Karpas-422 (cell line): ENCODE results near the gene S100A9. TPM values are rescaled to one million over a fixed set of nuclear protein-coding genes. Genes with fewer than 3 reads are reported as not detected.

Source experiments
- DNase-seq: peaks from one replicate; pipeline ENCODE4 v3.0.0-alpha.2; 2015
- H2AFZ ChIP-seq: fragments of 200-600 bp; sonication (generic); 2 replicates; pipeline ENCODE4 v1.6.1; 2014; ENCODE audit warnings: antibody characterized with exemption, low read length, mixed read lengths
- H3K27ac ChIP-seq: fragments of 200-600 bp; sonication (generic); 2 replicates; pipeline ENCODE4 v1.5.1; 2014; ENCODE audit warnings: mild to moderate bottlenecking, low read length, moderate library complexity
- H3K27me3 ChIP-seq: fragments of 200-600 bp; sonication (generic); 2 replicates; pipeline ENCODE4 v1.6.1; 2014; ENCODE audit warnings: low read length, mixed read lengths
- H3K36me3 ChIP-seq: fragments of 200-600 bp; sonication (generic); 2 replicates; pipeline ENCODE4 v1.6.1; 2014; ENCODE audit warnings: low read length, mixed read lengths; ENCODE audit not compliant: insufficient read depth
- H3K4me1 ChIP-seq: fragments of 200-600 bp; sonication (generic); 2 replicates; pipeline ENCODE4 v1.6.1; 2014; ENCODE audit warnings: mild to moderate bottlenecking, low read length, mixed read lengths
- H3K4me2 ChIP-seq: fragments of 200-600 bp; sonication (generic); 2 replicates; pipeline ENCODE4 v1.6.1; 2014; ENCODE audit warnings: low read length, low read depth, mild to moderate bottlenecking; ENCODE audit not compliant: poor library complexity, severe bottlenecking
- H3K4me3 ChIP-seq: fragments of 200-600 bp; sonication (generic); 2 replicates; pipeline ENCODE4 v1.5.1; 2014; ENCODE audit warnings: mild to moderate bottlenecking, antibody characterized with exemption, low read length, mixed read lengths
- H3K79me2 ChIP-seq: fragments of 200-600 bp; sonication (generic); 2 replicates; pipeline ENCODE4 v1.6.1; 2014; ENCODE audit warnings: mild to moderate bottlenecking, low read length, mixed read lengths
- H3K9ac ChIP-seq: fragments of 200-600 bp; sonication (generic); 2 replicates; pipeline ENCODE4 v1.6.0; 2014; ENCODE audit warnings: low read length
- H3K9me2 ChIP-seq: fragments of 200-600 bp; sonication (generic), shearing (Covaris generic); replicated peaks from 2 replicates; pipeline ENCODE4 v1.6.0; 2014; ENCODE audit warnings: mild to moderate bottlenecking, low read length, moderate library complexity; ENCODE audit not compliant: insufficient read depth
- H3K9me3 ChIP-seq: fragments of 300-700, 200-600 bp; sonication (generic); 2 replicates; pipeline ENCODE4 v1.6.1; 2014; ENCODE audit warnings: low read length, mixed read lengths
- H4K20me1 ChIP-seq: fragments of 200-600 bp; sonication (generic); 2 replicates; pipeline ENCODE4 v1.6.1; 2014; ENCODE audit warnings: mild to moderate bottlenecking, antibody characterized with exemption, low read length, low read depth; ENCODE audit not compliant: insufficient read depth
- total RNA-seq: library from RNA; depleted of rRNA; stranded (reverse); fragments of >200 nt; shearing (Covaris generic); gene quantifications from 2 replicates; pipeline ENCODE4 v1.2.3, GENCODE V29; 2014; ENCODE audit warnings: low replicate concordance

The S100A9 gene
- total RNA-seq, 1 experiment from 2014 or later, result not detected

DNA sequence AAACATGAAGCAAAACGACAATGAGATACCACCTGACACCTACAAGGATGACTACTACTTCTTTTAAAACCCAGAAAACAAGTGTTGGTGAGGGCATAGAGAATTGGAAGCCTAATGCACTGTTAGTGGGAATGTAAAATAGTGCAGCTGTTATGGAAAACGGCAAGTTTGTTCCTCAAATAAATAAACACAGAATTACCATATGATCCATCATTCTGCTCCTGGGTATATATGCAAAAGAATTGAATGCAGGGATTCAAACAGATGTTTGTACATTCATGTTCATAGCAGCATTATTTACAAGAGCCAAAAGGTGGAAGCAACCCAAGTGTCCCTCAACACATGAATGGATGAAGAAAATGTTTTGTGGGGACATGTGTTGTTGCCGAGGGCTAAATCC lies 34.6 kb downstream of the S100A9 start:
- Histone ChIP-seq H3K79me2 (no peaks in the 10 kb centered on the region), H3K27me3 (no peaks in the 10 kb centered on the region), H2AFZ (no peak overlapping the region), H3K36me3 (no peaks in the 10 kb centered on the region), H3K4me1 (no peaks in the 10 kb centered on the region), H3K4me3 (no peak overlapping the region), H3K9me3 (no peaks in the 10 kb centered on the region), H3K4me2 (no peak overlapping the region), H4K20me1 (no peaks in the 10 kb centered on the region), H3K9me2 (no peaks in the 10 kb centered on the region), H3K27ac (no peak overlapping the region), H3K9ac (no peak overlapping the region)
- no peak for DNase-seq

DNA sequence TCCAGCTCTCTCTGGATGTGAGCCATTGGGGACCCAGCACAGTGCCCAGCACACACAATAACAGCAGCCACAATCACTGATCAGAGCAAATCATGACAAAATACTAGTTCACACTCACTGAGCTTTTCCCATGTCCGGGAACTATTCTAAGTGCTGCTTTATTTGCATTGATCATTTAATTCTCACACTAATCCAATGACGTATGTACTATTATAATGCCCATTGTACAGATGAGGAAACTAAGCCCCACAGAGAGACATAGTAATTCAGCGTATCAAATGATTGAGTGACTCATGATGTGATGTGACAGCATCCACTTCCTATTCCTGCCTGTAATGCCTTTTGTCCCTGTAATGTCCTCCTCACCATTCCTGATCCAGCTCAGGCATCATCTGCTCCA lies 35.2 kb downstream of the S100A9 start:
- Histone ChIP-seq H3K27me3 (no peaks in the 10 kb centered on the region), H3K4me2 (no peak overlapping the region), H3K9me3 (no peaks in the 10 kb centered on the region), H3K27ac (no peak overlapping the region), H3K4me1 (no peaks in the 10 kb centered on the region), H3K9me2 (no peaks in the 10 kb centered on the region), H3K4me3 (no peak overlapping the region), H2AFZ (no peak overlapping the region), H3K9ac (no peak overlapping the region), H4K20me1 (no peaks in the 10 kb centered on the region), H3K79me2 (no peaks in the 10 kb centered on the region), H3K36me3 (no peaks in the 10 kb centered on the region)
- DNase-seq, result no peak

DNA sequence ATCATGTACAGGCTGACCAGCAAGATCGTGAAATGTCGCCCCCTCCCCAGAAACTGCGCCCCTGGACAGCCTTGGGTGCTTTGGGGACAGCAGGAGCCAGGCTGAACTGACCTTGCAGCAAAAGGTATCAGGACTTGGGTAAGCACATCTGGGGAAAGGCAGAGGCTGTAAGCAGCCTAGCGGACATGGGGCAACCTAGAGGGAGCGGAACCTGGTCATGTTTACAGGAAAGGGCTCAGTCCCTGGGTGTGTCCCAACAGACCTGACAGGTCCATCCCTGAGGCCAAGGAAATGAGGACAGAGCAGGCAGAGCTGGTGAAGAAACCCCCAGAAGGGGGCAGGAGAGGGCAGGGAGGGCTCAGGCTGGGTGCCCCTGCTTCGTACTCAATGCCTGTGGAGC lies 36.3 kb downstream of the S100A9 start:
- H3K27ac ChIP-seq, result no peak overlapping the region
- H3K9me3 ChIP-seq, result no peaks in the 10 kb centered on the region
- H3K79me2 ChIP-seq, result no peaks in the 10 kb centered on the region
- DNase-seq, result peak; percentile 50
- no peak overlapping the region for H3K4me2 ChIP-seq
- no peak overlapping the region for H3K9ac ChIP-seq
- H3K36me3 ChIP-seq, result no peaks in the 10 kb centered on the region
- H3K4me3 ChIP-seq, result no peak overlapping the region
- no peaks in the 10 kb centered on the region for H3K27me3 ChIP-seq
- no peaks in the 10 kb centered on the region for H3K9me2 ChIP-seq
- no peaks in the 10 kb centered on the region for H4K20me1 ChIP-seq
- H3K4me1 ChIP-seq, result no peaks in the 10 kb centered on the region
- no peak overlapping the region for H2AFZ ChIP-seq

DNA sequence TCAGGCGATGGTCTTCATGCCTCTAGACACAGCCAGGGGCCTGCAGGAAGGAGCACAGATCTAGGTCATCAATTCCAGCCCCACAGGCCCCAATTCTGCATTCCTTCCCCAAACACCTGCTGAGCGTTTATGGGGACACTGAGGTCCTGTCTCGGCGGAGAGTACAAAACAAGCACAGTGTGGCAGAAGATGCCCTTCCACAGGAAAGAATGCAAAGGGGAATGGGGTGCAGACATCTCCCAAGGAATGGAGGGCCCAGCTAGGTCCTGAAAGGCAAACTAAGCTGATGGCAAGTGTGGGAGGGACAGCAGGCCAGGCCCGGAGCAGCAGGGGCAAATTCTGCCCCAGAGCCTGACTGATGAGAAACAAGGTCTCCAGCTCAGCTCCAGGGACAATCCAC lies 36.7 kb downstream of the S100A9 start:
- H3K27ac ChIP-seq, result no peak overlapping the region
- no peaks in the 10 kb centered on the region for H3K9me3 ChIP-seq
- H3K4me2 ChIP-seq, result no peak overlapping the region
- no peak for DNase-seq
- H3K4me3 ChIP-seq, result no peak overlapping the region
- H3K27me3 ChIP-seq, result no peaks in the 10 kb centered on the region
- no peak overlapping the region for H2AFZ ChIP-seq
- no peak overlapping the region for H3K9ac ChIP-seq
- no peaks in the 10 kb centered on the region for H3K79me2 ChIP-seq
- H3K36me3 ChIP-seq, result no peaks in the 10 kb centered on the region
- no peaks in the 10 kb centered on the region for H3K9me2 ChIP-seq
- no peaks in the 10 kb centered on the region for H3K4me1 ChIP-seq
- no peaks in the 10 kb centered on the region for H4K20me1 ChIP-seq

DNA sequence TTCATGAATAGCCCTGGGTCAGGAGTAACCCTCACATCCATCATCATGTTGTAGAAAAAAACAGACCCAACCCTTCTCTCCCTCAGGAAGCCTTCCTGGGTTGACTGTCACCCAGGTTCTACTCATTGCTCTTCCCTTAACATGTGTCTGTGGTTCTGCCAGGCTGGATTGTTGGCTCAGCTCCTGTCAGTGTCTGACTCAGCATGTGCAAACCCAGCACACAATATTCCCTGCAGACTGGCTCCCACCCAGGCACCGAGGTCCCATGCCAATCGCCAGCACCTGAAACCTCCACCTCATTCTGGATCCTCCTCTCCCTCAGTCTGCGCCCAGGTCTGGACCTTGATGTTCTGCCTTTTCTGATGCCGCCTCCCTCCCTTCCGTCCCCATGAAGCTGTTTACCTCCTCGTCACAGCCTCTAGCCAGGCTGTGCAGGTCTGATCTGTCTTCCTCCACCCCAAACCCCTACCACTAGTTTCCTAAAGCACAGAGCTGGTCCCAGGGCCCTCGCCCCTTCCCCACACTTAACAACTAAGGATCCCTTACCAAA lies 37.6 kb downstream of the S100A9 start:
- Histone ChIP-seq H4K20me1 (no peaks in the 10 kb centered on the region), H3K9ac (no peak overlapping the region), H3K27ac (no peak overlapping the region), H3K9me2 (no peaks in the 10 kb centered on the region), H3K79me2 (no peaks in the 10 kb centered on the region), H3K4me2 (no peak overlapping the region), H3K27me3 (no peaks in the 10 kb centered on the region), H3K36me3 (no peaks in the 10 kb centered on the region), H3K4me3 (no peak overlapping the region), H3K9me3 (no peaks in the 10 kb centered on the region), H2AFZ (no peak overlapping the region), H3K4me1 (no peaks in the 10 kb centered on the region)
- no peak for DNase-seq

DNA sequence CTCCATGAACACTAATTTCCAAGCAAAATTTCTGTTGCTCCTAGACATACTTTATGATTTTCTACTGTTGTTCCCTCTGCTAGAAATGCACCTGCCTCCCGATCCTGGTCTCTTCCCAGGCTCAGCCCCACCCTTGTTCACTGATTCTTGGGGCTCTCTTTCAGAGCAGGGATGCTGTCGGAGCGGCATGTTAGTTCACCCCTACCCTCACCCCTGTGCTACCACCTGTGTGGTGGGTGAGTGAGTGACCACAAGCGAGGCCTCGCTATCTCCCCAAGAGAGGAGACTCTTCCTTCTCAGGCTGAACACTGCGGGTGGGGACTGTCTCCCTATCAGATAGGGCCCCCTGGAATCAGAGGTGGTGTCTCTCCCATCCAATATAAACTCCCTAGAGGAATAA lies 38.1 kb downstream of the S100A9 start:
- H3K4me2 ChIP-seq, result no peak overlapping the region
- H3K9me2 ChIP-seq, result no peaks in the 10 kb centered on the region
- DNase-seq, result no peak

DNA sequence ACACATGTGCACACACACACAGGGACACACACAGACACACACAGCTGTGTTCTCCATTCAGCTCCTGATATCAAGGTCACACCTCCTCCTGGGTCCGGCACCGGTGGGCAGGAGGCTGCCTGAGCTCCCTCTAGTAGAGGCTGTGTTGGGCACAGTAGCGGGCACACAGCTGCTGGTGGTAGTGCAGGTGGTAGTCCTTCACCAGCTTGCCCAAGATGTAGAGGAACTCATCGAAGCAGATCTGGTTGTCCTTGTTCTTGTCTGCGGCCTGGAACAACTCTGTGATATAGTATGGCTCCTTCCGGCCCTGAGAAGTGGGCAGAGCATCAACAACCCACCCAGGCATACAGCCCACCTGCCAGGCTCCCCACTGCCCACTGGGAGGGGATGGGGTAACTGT lies 38.8 kb downstream of the S100A9 start:
- no peaks in the 10 kb centered on the region for H3K36me3 ChIP-seq
- no peak for DNase-seq

More for the DNA sequence above, 38.1 kb downstream of the S100A9 start:
- Histone ChIP-seq H3K27me3 (no peaks in the 10 kb centered on the region), H3K9me3 (no peaks in the 10 kb centered on the region), H3K4me3 (no peak overlapping the region), H2AFZ (no peak overlapping the region), H3K27ac (no peak overlapping the region), H3K9ac (no peak overlapping the region), H3K36me3 (no peaks in the 10 kb centered on the region), H3K79me2 (no peaks in the 10 kb centered on the region), H4K20me1 (no peaks in the 10 kb centered on the region), H3K4me1 (no peaks in the 10 kb centered on the region)

DNA sequence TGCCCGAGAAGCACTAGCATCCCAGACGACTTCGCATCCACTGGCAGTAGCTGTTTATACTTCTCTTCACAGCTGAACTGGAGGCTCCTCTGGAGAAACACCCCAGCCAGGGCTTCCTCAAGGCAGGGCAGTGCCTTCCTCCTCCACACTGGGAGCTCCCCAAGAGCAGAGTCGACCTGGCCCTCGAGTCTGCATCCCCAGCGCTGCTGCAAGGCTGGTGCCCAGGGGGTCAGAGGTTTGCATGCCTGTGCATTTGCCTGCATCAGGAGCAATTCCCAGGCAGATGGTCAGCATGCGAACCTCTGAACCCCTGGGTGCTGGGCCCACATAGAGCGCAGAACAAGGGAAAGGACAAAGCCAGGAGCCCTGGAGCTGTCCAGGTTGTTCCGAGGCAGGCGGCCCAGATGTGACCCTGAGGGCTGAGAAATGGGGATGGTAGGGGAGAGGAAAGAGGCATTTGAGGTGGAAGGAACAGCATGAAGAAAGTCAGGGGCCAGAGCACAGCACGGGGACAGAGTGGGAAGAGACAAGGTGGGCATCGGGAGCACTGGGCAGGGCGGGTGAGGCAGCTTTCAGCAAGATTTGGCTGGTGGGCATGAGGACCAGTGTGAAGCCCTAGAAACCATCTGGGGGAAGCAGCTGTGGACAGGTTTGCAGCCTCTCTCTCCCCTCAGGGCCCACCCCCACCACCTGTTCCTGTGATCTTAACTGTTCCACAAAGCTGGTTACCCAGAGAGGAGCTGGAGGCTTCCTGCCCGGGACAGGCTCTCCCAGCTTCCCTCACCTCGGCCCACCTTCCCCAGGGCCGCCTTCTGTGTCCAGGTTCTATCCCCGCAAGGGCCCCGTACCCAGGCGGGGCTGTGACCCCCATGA lies 39.6 kb downstream of the S100A9 start:
- H3K9me3 ChIP-seq, result no peaks in the 10 kb centered on the region
- H3K4me1 ChIP-seq, result no peaks in the 10 kb centered on the region
- no peaks in the 10 kb centered on the region for H4K20me1 ChIP-seq
- H3K36me3 ChIP-seq, result no peaks in the 10 kb centered on the region
- no peak for DNase-seq
- H3K9me2 ChIP-seq, result no peaks in the 10 kb centered on the region
- H3K9ac ChIP-seq, result no peak overlapping the region
- no peak overlapping the region for H3K27ac ChIP-seq
- H2AFZ ChIP-seq, result no peak overlapping the region
- no peak overlapping the region for H3K4me3 ChIP-seq
- no peaks in the 10 kb centered on the region for H3K27me3 ChIP-seq
- no peak overlapping the region for H3K4me2 ChIP-seq
- no peaks in the 10 kb centered on the region for H3K79me2 ChIP-seq

More for the DNA sequence above, 38.8 kb downstream of the S100A9 start:
- Histone ChIP-seq H3K27ac (no peak overlapping the region), H3K4me3 (no peak overlapping the region), H3K27me3 (no peaks in the 10 kb centered on the region), H3K9ac (no peak overlapping the region), H3K4me1 (no peaks in the 10 kb centered on the region), H4K20me1 (no peaks in the 10 kb centered on the region), H2AFZ (no peak overlapping the region), H3K4me2 (no peak overlapping the region), H3K79me2 (no peaks in the 10 kb centered on the region), H3K9me3 (no peaks in the 10 kb centered on the region), H3K9me2 (no peaks in the 10 kb centered on the region)
